ENCODE results near the gene KIF23.

DNA sequence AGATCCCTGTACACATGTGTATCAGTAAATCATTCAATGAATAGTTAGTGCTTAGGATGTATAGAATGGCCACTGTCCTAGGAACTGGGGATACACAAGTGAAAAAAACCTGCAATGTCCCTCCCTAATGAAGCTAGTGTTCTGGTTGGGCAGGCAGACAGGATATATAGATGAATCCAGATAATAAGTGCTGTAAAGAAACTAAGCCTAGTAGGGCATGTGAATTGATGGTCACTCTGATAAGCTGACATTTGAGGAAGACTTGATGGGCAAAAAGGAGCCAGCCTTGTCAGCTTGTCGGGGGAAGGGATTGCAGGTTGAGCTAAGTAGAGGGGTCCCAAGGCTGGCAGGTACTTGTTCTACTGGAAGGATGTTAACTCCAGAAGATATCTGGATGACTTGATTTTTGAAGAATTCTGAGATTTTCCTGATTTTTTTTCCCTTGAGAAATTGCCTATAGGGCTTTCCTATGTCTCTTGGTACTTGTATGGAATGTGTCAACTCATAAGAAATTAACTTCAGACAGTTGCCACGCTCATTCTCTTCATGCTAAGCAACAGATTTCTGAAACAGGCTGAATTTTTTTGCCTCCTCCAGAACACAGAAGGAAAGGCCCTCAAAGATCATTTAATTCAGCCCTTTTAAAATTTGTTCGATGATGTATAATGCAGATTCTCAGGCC lies 6.3 kb upstream of the KIF23 start:
- TF ChIP-seq CTCF (IDR thresholded peaks at IDR 0.05) (no peak), POLR2A (IDR thresholded peaks at IDR 0.05) (no peak), EP300 (IDR thresholded peaks at IDR 0.05) (no peak)
